C4-2B (cell line): ENCODE results near the gene CHIC1.
"Not testable (repeated sequence)": the region's sequence is repeated elsewhere in the genome, so short reads cannot be mapped to it uniquely, and the experiment has no call there.

Source experiments
- H3K27ac ChIP-seq: fragments of 450-650 bp; 2 replicates; pipeline ENCODE4 v1.5.1; 2017
- ZFX ChIP-seq: fragments of 450-650 bp; IDR thresholded peaks from 2 replicates; pipeline ENCODE4 v1.6.1; 2017
- TF ChIP-seq, protein P1 (sequence below): fragments of 450-650 bp; conservative IDR thresholded peaks from 2 replicates; pipeline ENCODE4 v1.5.1; 2017; ENCODE audit warnings: mild to moderate bottlenecking

Gene CHIC1

GRCh38 chrX:73668779-73669178 is 105.8 kb downstream of the CHIC1 start:
- no peak for TF ChIP-seq ZFX
- TF ChIP-seq, protein P1, sequence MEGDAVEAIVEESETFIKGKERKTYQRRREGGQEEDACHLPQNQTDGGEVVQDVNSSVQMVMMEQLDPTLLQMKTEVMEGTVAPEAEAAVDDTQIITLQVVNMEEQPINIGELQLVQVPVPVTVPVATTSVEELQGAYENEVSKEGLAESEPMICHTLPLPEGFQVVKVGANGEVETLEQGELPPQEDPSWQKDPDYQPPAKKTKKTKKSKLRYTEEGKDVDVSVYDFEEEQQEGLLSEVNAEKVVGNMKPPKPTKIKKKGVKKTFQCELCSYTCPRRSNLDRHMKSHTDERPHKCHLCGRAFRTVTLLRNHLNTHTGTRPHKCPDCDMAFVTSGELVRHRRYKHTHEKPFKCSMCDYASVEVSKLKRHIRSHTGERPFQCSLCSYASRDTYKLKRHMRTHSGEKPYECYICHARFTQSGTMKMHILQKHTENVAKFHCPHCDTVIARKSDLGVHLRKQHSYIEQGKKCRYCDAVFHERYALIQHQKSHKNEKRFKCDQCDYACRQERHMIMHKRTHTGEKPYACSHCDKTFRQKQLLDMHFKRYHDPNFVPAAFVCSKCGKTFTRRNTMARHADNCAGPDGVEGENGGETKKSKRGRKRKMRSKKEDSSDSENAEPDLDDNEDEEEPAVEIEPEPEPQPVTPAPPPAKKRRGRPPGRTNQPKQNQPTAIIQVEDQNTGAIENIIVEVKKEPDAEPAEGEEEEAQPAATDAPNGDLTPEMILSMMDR, result no peak
- H3K27ac ChIP-seq, result no peak overlapping the region

- H3K27ac ChIP-seq, result no peak overlapping the region
- TF ChIP-seq, protein P1, result no peak
- TF ChIP-seq ZFX, result no peak
These were observed 118.4 kb downstream of the CHIC1 start for GRCh38 chrX:73681408-73681807.

GRCh38 chrX:73683236-73683859 is 120.4 kb downstream of the CHIC1 start:
- no peak overlapping the region for H3K27ac ChIP-seq
- TF ChIP-seq ZFX, result no peak
- TF ChIP-seq, protein P1, result no peak

DNA sequence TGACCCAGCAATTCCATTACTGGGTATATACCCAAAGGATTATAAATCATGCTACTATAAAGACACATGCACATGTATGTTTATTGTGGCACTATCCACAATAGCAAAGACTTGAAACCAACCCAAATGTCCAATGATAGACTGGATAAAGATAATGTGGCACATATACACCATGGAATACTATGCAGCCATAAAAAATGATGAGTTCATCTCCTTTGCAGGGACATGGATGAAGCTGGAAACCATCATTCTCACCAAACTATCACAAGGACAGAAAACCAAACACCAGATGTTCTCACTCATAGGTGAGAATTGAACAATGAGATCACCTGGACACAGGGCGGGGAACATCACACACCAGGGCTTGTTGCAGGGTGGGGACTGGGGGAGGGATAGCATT is 144.0 kb downstream of the CHIC1 start:
- H3K27ac ChIP-seq, result not testable (repeated sequence)

- no peak for TF ChIP-seq ZFX
- TF ChIP-seq, protein P1, result no peak
- H3K27ac ChIP-seq, result no peak overlapping the region
These were observed 165.6 kb downstream of the CHIC1 start for GRCh38 chrX:73728602-73729001.
